Measurements from ENCODE around the gene PDIA4.
"Not testable (repeated sequence)": the region's sequence is repeated elsewhere in the genome, so short reads cannot be mapped to it uniquely, and the experiment has no call there.

The PDIA4 gene

DNA sequence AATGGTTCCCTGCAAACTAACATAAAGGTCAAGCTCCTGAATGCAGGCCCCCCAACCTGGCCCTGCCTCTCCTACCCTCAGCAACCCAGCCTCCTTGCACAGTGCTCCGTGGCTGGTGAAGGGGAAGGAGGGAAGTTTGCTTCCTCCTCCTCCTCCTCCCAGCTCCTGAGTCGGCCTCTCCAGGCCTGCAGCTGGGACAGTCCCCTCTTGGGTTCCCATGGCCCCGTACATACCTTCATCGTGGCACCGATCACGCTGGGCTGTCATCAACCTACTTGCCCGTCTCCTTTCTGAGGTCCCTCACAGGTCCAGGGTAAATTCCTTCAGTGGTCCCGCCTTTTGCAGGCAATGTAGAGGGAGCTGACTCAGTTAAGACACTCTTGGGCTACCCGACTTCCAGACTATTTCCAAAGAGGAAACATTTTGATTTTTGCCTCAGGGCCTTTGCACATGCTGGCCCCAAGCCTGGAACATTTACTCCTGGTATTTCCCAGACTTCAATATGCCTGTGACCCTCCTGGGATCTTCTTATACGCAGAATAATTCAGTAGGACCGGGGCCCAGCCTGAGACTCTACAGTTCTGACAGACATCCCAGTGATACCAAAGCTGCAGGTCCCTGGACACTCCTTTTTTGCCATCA is 26.8 kb downstream of the PDIA4 start:
- DNase-seq: no peak

DNA sequence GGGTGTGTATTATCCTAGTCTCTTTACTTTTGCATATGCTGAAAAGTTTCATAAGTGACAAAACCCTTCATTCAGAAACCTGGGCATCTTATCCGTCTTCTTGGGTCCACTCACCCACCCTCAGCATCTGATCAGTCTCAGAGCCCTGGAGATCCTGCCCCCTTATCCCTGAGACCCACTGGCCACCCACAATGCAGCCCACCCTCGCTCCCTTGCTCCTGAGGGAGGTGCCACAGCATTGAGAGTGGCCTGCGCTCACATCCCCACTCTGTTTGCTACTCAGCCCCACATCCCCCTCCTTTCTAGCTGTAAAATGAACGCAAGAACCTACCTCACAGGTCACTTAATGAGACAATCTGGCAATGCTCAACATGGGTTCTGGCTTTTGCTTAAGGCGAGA is 27.3 kb downstream of the PDIA4 start:
- no peak for DNase-seq

DNA sequence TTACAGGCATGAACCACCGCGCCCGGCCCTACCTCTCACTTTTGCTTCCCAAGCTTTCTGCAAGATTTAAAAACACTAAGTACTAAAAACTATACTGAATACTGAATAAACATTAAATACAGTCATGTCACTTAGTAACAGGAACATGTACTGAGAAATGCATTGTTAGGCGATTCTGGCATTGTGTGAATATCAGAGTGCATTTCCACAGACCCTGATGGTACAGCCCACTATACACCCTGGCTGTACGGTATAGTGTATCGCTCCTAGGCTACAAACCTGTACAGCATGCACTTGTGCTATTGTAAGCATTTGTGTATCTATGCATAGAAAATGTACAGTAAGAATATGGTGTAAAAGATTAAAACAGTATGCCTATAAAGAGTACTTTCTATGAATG is 29.1 kb downstream of the PDIA4 start:
- DNase-seq: no peak

DNA sequence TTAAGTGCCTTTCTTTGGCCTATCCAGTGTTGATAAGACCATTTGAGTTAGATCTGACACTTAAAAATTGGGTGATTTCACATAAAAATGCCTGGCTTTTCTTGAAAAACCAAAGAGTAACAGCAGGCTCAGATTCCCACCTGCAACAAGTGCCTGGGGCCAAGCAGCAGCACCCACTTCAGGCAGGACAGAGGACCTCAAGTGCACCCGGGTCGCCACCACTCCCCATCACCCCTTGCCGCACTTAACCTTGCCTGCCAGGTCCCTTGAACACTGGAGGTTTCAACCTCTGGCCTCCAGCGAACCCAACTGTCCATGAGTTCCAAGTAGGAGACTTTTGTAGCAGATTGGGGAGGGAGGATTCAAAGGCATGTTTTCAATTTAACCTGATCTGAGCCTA is 30.8 kb downstream of the PDIA4 start:
- DNase-seq: no peak

DNA sequence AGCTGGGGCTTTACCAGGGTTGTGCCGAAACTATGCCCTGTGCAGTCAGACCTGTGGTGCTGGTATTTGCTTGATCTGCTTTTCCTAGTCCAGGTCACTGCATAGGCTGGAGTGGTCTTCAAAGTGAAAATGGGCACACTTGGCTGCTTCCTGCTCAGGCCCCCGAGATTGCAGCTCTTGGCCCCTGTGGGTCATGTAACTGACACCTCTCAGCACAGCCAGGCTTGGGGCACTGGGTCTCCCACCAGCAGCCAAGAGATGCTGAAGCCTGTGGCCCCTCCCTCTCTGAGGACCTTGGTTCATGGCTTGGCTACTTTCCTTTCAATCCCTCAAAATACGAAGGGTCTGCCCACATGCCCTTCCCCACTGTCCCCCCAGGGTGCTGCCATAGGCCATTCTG is 33.7 kb downstream of the PDIA4 start:
- no peak for DNase-seq

DNA sequence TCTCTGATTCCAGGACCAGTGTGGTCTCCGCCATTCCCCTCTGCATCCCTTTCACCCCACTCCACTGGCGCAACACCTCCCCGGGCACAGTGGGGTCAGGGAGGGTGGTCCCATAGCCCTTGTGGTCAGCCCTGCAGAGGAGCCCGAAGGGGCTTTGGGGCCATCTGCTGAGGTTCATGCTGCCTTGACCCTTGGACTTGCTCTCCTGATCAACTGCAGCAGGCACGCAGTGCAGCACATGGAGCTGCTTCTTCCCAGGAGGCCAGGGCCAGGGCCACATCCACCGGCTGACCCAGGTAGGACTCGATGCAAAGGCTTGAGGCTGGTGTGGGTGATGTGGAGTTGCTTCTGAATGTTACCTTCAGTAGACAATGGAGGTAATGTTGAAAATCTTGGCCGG is 35.1 kb downstream of the PDIA4 start:
- DNase-seq: no peak

DNA sequence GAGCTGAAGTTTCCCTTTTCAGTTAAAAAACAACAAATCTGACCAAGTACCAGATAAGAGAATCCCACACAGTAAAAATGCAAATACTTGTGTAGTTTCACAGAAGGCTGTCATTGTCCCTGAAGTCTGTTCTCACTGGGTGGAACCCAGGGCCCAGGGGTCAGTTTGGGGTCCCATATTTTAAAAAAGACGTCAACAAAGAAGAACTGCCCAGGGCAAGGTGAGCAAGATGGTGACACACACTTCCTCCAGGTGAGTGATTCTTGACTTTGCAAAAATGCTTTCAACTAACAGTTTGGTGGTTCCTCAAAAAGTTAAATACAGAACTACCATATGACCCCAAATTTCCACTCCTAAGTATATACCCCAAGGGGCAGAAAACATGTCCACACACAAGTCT is 36.8 kb downstream of the PDIA4 start:
- no peak for DNase-seq

DNA sequence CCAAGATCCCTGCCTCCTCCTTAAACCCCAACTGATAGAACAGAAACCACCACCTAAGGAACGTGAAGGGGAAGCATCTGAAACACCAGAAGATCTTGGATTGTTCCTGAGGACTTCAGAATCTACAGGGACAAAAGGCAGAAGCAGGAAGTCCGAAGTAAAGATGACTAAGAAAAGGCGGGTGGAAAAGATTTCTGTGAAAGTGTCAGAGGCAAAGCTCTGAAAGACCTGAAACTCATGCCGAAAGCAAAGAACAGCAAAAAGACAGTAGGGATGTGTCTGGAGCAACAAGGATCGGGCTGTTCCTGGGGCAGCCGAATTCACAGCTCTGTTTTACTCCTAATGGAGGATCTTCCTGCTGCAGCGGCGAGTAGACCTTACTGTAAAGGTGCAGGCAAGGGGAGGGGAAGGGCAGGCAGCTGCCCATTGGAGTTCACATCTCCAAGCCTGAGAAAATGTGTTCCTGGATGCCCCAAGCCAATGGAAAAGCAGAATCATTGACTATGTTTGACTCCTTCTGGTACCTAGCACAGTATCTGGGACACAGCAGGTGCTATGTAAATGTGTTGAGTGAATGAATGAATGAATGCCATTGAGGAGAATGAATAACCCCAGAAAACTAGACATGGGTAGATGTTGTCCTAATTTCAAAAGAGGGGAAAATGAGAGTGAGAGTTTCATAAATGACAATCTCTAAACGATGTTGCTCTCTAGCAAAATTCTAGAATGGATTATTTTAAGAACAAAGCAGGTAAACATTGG is 40.4 kb downstream of the PDIA4 start:
- peak; percentile 63 to 68 for DNase-seq

DNA sequence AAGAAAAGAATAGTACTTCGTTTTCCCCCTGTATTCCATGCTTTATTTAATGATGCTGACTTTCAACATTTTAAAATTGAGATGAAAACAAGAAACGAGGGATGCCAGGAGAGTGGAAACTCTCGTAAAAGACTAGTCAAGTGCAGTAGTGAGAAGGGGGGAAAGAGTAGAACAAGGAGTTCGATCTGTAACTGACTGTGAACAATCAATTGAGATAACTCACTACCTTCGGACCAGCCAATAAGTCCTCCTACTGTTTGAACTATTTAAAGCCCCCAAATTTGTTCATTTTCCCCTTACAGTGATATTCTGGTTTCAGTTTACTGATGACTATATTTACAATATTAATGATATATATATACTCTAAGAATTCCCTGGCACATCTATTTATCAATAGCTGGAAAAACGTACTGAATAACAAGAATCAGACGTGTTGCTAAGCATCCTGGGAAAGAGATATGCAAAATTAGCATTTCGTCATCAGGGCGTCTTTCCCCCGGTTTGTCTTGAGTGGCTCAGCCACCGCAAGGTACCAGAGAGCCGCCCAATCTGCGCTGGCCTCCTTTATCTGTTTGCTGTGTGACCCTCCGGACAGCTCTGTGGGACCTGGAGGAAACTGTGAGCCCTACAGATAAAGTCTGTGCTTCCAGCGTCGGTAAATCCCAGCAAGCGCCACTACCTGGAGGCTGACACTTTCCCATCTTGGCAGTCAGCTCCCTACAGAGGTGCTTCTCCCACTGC is 41.1 kb downstream of the PDIA4 start:
- peak; percentile 92 to 94 for DNase-seq

DNA sequence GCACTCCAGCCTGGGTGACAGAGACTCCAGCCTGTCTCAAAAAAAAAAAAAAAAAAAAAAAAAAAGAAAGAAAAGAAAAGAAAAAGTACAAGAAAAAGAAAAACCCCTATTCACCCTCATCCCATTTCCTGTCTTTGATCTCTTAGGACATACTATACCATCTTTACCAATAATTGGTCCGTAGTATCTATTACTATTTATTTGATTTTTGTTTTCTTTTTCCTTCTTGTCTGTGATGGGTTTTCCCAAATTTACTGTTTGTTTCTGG is 41.6 kb downstream of the PDIA4 start:
- no peak for DNase-seq

DNA sequence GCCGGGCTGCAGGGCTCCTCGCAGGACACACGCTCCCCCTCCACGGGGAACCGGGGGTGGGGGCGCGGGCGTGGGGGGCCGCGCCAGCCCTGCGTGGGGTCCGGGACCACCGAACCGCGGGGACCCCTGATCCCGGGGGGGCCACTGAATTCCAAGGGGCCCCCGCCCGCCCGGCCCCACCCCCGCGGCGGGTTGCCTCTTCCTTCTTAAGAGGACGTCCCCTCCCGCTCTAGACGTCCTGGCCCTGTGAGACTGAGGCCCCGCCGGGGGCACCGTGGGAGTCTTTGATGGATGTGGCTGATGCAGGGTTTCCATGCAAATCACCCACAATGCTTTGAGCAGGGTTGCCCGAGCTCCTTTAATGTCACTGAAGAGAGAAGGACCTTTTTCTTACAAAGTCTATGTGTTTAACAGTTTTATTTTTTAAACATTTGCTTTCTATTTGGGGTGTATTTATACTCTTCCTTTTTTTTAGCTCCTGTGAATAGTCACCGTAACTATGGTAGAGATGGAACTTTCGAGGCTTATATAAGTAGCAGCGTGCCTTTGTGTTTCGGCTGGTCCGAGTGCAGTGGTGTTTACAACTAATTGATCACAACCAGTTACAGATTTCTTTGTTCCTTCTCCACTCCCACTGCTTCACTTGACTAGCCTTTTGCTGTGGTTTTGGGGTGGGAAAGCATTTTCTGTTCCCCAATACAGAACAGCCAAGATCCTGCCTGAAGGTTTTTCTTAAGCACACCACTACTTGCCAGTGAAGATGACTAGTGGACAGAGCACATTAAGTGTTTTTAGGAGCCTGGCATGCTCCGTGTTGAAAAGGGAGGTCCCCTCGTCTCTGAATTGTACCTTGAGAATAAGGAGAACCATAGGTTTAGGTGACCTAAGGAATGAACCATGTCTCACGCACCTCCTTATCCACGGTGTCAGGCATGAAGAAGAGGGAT is 44.8 kb downstream of the PDIA4 start:
- DNase-seq: peak; percentile 90 to 91

DNA sequence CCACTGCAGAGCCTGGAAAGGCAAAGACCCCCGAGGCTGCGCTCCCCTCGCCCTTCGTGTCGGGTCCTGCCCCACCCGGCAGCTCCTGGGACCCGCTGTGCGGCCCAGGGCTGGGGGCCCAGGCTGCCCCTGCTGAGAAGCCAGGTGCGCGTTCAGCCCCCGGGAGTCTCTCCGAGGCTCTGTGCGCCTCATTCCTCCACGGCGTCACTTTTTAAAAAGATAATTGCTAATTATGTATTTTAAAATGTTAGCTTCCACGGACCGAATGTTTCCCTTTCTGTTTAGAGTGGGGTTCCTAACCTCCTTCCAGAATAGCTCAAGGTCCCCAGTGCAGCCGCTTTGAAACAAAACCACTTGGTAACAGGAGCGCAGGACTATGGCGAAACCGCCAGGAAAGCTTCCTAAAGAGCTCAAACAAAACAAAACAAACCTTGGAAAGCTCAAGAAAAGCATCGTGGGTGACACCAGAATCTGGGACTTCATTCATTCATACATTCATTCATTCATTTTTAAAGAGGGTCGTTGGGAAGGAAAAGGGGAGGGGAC is 45.6 kb downstream of the PDIA4 start:
- peak in 1 of 2 experiments; percentile 60 for DNase-seq

DNA sequence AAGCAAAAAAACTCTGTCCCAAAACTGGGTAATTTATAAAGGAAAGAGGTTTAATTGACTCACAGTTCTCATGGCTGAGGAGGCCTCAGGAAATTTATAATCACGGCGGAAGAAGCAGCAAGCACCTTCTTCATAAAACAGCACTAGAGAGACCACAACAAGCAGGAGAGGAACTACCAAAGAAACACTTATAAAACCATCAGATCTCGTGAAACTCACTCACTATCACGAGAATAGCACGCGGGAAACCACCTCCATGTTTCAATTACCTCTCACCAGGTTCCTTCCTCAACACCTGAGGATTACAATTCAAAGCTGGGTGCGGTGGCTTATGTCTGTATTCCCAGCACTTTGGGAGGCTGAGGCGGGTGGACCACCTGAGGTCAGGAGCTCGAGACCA is 48.5 kb downstream of the PDIA4 start:
- DNase-seq: no peak

DNA sequence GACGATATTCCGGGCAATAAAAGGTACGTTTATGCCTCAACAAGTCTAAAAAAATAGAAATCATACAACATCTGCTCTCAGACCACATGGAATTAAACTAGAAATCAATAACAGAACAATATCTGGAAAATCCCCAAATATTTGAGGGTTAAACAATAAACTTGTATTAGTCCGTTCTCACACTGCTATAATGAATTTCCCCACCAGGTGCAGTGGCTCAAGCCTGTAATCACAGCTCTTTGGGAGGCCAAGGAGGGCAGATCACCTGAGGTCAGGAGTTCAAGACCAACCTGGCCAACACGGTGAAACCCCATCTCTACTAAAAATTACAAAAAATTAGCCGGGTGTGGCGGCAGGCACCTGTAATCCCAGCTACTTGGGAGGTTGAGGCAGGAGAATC is 49.2 kb downstream of the PDIA4 start:
- DNase-seq: not testable (repeated sequence)

DNA sequence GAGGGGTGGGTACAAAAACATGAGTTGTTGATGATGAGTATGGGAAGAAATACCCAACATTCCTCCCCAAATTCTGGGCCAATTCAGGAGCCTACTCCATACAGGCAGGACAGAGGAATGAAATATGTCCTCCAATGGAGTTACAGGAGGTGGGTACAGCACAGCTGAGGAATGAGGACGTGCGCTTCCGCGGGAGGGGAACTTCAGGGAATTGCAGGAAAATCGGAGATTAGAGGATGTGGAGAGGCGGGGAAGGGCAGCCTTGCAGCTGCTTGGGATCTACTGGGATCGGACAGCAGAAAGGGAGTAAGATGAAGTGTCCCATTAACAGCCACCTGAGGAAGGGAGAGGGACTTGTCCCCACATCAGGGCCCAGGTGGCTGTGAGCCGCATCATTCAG is 50.2 kb downstream of the PDIA4 start:
- DNase-seq: no peak

DNA sequence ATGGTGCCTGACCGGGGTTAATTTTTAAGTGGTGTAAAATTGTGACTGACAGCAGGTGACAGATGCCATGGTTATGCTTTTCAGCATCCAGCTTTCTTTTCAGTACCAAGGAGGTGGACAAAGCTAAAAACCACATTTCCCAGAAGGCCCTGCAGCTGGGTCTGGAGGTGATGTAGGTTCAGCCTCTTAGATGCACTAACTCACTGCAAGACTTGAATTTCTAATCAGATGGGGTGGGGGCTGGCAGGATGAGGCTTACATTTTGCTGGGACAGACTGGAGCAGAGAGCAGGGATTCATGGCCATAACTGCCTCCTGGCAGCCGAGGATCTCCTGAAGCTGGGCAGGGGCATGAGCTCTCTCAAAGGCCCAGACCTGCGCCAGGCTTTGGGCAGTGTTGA is 52.4 kb downstream of the PDIA4 start:
- no peak for DNase-seq

DNA sequence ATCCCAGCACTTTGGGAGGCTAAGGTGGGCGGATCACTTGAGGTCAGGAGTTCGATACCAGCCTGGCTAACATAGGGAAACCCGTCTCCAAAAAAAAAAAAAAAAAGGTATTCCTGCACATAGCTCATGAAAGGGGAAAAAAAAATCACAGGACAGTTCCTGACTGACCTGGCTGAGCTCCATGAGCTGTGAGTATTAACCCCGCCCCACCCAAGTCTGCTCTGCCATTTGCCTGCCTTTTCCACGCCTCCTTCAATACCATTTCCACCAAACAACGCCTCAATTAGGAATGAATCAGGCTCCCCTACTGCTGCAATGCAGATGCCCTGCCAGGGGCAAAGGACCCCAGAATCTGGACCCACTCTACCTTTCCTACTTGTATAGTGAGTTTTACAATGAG is 55.0 kb downstream of the PDIA4 start:
- DNase-seq: no peak

DNA sequence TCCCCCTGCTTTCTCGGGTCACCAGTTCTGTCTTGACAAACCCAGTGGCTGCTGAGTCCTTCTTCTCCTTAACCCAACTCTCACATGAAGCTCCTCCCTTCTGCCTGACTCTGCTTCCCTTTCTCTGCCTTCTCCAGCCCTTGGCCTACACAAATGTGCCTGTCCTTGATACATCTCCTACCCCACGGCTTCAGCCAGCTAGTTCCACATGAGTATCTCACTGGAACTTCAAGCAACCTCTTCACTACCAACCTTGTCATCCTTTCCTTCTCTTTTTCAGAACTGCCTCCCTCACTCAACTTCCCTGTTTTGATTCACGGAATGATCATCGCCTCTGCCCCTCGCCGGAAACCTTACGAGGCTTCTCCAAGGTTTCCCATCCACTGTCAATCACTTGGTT is 55.9 kb downstream of the PDIA4 start:
- DNase-seq: no peak

DNA sequence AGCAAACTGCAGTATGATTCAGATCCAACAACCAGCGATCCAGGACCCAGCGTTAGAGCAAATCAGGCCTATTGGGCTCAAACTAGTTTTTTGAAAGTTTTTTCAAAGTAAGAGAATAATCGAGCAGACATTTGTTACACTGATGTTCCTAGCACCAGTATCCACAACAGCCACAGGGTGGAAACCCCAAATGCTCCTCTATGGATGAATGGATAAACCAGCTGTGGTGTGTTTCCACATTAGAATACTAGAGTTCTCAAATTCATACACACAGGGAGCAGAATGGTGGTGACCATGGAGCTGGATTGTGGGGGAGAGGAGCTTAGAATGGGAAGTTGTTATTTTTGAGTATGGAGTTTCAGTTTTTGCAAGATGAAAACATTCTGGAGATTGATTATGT is 60.7 kb downstream of the PDIA4 start:
- no peak for DNase-seq

DNA sequence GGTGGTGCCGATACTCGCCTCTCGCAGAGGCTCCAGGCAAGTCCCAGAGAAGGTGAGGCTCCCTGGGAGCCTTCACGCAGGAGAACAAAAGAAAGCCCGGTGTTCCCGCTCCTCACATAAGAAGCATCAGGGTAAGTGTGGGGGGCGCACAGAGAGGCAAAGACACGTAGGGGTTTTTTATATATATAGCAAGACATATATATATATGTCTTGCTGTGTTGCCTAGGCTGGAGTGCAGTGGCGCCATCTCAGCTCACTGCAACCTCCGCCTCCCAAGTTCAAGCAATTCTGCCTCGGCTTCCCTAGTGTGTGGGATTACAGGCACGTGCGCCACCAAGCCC is 61.3 kb downstream of the PDIA4 start:
- DNase-seq: no peak

DNA sequence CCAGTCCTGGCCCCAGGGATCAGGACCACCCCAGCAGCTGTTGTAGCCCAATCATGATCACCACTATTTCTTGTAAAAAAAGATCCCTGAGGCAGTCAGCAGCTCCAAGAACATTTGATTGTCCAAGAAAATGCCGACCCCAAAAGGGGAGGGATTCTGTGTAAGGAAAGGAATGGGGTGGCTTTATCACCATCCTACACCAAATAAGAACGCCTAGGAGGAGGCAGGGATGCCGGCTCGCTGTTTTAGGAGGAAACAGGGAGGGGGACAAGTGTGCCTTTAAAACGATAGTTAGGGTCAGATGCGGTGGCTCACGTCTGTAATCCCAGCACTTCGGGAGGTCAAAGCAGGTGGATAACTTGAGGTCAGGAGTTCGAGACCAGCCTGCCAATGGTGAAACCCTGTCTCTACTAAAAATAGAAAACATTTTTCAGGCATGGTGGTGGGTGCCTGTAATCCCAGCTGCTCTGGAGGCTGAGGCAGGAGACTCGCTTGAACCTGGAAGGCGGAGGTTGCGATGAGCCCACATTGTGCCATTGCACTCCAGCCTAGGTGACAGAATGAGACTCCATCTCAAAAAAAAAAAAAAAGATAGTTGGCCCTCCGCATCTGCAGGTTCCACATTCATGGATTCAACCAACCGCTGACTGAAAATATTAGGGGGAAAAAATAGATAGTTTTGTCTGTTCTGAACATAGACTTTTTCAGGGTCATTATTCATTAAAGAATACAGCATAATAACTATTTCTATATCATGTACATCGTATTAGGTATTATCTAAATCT is 63.6 kb downstream of the PDIA4 start:
- peak in 1 of 2 experiments; percentile 32 for DNase-seq
